Heart left ventricle (tissue), 13 donors: ENCODE results near the gene UCKL1.

Experiments used
- POLR2A ChIP-seq, 2 donors: fragments of 450-650 bp; IDR thresholded peaks; one replicate each; pipeline ENCODE4 v1.6.1; 2017; ENCODE audit warnings: antibody characterized with exemption in 2 of 2, mild to moderate bottlenecking in 2 of 2, moderate library complexity in 2 of 2
- TF ChIP-seq, protein P1 (sequence below), 12 donors: fragments of 200-600 bp; sonication (generic) in 4 of 12; IDR thresholded peaks; one replicate each; pipeline versions ENCODE4 v1.5.0 to v1.8.0; 2018 to 2022; ENCODE audit warnings: antibody characterized with exemption in 12 of 12, mild to moderate bottlenecking in 5 of 12
- donor health status: ischemic (EF 13 %, LVEDD 7.1; RV severe dilation, severe dysfunction).
- donor health status: DM: no; HTN: yes; CAD: no.
- donor health status: DM: no; HTN: no; CAD: no.
- donor health status: ischemic (EF 25% LVEDD 6.9; RV normal size, moderate dysfunction).
- donor health status: ischemic (EF 25% LVEDD 5.7; RV mildly dilated, moderate dysfunction).
- donor health status: ischemic (EF 35%, LVEDD 5.7; RV mildly dilated, moderate dysfunction).
- donor health status: nonischemic (EF 11% LVEDD 7.7; RV severe dilation, severe dysfunction).
- donor health status: DM: yes; HTN: yes; CAD: no.
- donor health status: PGD.
- donor health status: ischemic (EF 29% LVEDD 5.4; RV normal size, mild dysfunction).
- donor health status: nonischemic (EF 23%, LVEDD 6.1; RV moderate dilation, normal function).

GRCh38 chr20:63924241-63924640, 32.0 kb downstream of the UCKL1 start:
- TF ChIP-seq, protein P1, sequence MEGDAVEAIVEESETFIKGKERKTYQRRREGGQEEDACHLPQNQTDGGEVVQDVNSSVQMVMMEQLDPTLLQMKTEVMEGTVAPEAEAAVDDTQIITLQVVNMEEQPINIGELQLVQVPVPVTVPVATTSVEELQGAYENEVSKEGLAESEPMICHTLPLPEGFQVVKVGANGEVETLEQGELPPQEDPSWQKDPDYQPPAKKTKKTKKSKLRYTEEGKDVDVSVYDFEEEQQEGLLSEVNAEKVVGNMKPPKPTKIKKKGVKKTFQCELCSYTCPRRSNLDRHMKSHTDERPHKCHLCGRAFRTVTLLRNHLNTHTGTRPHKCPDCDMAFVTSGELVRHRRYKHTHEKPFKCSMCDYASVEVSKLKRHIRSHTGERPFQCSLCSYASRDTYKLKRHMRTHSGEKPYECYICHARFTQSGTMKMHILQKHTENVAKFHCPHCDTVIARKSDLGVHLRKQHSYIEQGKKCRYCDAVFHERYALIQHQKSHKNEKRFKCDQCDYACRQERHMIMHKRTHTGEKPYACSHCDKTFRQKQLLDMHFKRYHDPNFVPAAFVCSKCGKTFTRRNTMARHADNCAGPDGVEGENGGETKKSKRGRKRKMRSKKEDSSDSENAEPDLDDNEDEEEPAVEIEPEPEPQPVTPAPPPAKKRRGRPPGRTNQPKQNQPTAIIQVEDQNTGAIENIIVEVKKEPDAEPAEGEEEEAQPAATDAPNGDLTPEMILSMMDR (IDR thresholded peaks at IDR 0.05): no peak
- TF ChIP-seq POLR2A (IDR thresholded peaks at IDR 0.05): no peak
